Measurements from ENCODE around the gene ANKRD37. TPM values are rescaled to one million over a fixed set of nuclear protein-coding genes. Genes with fewer than 3 reads are reported as not detected.

ANKRD37 gene
- total RNA-seq, 1 donor from 2014 or later, result 4.6 TPM

GRCh38 chr4:185383451-185383850 is 13.2 kb upstream of the ANKRD37 start:
- H3K4me3 Mint-ChIP-seq (ENCODE audit: unreplicated experiment), result no peak overlapping the region
- H3K4me1 Mint-ChIP-seq (ENCODE audit: low read depth, unreplicated experiment), result peaks cover 4% of the 10 kb centered on the region
- peaks cover 12% of the 10 kb centered on the region for H3K36me3 Mint-ChIP-seq (ENCODE audit: unreplicated experiment)
- H3K27ac Mint-ChIP-seq (ENCODE audit: unreplicated experiment), result no peak overlapping the region
- peaks cover 2% of the 10 kb centered on the region for H3K9me3 Mint-ChIP-seq (ENCODE audit: unreplicated experiment)
- TF ChIP-seq CTCF (IDR thresholded peaks at IDR 0.05; ENCODE audit: partially characterized antibody, unreplicated experiment), result no peak
- DNase-seq, result no peak
- H3K27me3 Mint-ChIP-seq (ENCODE audit: unreplicated experiment), result peaks cover 2% of the 10 kb centered on the region

GRCh38 chr4:185384061-185384460 is 12.6 kb upstream of the ANKRD37 start:
- Mint-ChIP-seq H3K27me3 (ENCODE audit: unreplicated experiment) (peaks cover 2% of the 10 kb centered on the region), H3K27ac (ENCODE audit: unreplicated experiment) (no peak overlapping the region), H3K4me1 (ENCODE audit: low read depth, unreplicated experiment) (peaks cover 4% of the 10 kb centered on the region), H3K4me3 (ENCODE audit: unreplicated experiment) (no peak overlapping the region), H3K36me3 (ENCODE audit: unreplicated experiment) (peaks cover 12% of the 10 kb centered on the region), H3K9me3 (ENCODE audit: unreplicated experiment) (peaks cover 2% of the 10 kb centered on the region)
- DNase-seq, result no peak
- TF ChIP-seq CTCF (IDR thresholded peaks at IDR 0.05; ENCODE audit: partially characterized antibody, unreplicated experiment), result no peak

GRCh38 chr4:185384930-185385331 is 11.7 kb upstream of the ANKRD37 start:
- Mint-ChIP-seq H3K4me3 (ENCODE audit: unreplicated experiment) (no peak overlapping the region), H3K27ac (ENCODE audit: unreplicated experiment) (peak overlapping the region; percentile 31), H3K9me3 (ENCODE audit: unreplicated experiment) (peaks cover 2% of the 10 kb centered on the region), H3K36me3 (ENCODE audit: unreplicated experiment) (peaks cover 12% of the 10 kb centered on the region), H3K4me1 (ENCODE audit: low read depth, unreplicated experiment) (peaks cover 4% of the 10 kb centered on the region), H3K27me3 (ENCODE audit: unreplicated experiment) (peaks cover 2% of the 10 kb centered on the region)
- no peak for DNase-seq
- TF ChIP-seq CTCF (IDR thresholded peaks at IDR 0.05; ENCODE audit: partially characterized antibody, unreplicated experiment), result no peak

GRCh38 chr4:185387957-185388356 is 8.7 kb upstream of the ANKRD37 start:
- TF ChIP-seq CTCF (IDR thresholded peaks at IDR 0.05; ENCODE audit: partially characterized antibody, unreplicated experiment), result no peak
- Mint-ChIP-seq H3K27me3 (ENCODE audit: unreplicated experiment) (peaks cover 2% of the 10 kb centered on the region), H3K27ac (ENCODE audit: unreplicated experiment) (no peak overlapping the region), H3K9me3 (ENCODE audit: unreplicated experiment) (peaks cover 2% of the 10 kb centered on the region), H3K36me3 (ENCODE audit: unreplicated experiment) (no peaks in the 10 kb centered on the region), H3K4me1 (ENCODE audit: low read depth, unreplicated experiment) (peaks cover 4% of the 10 kb centered on the region), H3K4me3 (ENCODE audit: unreplicated experiment) (no peak overlapping the region)
- no peak for DNase-seq

GRCh38 chr4:185390941-185391340 is 5.7 kb upstream of the ANKRD37 start:
- peaks cover 8% of the 10 kb centered on the region for H3K4me1 Mint-ChIP-seq (ENCODE audit: low read depth, unreplicated experiment)
- TF ChIP-seq CTCF (IDR thresholded peaks at IDR 0.05; ENCODE audit: partially characterized antibody, unreplicated experiment), result no peak
- no peaks in the 10 kb centered on the region for H3K36me3 Mint-ChIP-seq (ENCODE audit: unreplicated experiment)
- peaks cover 7% of the 10 kb centered on the region for H3K9me3 Mint-ChIP-seq (ENCODE audit: unreplicated experiment)
- peaks cover 6% of the 10 kb centered on the region for H3K27me3 Mint-ChIP-seq (ENCODE audit: unreplicated experiment)
- no peak overlapping the region for H3K4me3 Mint-ChIP-seq (ENCODE audit: unreplicated experiment)
- no peak overlapping the region for H3K27ac Mint-ChIP-seq (ENCODE audit: unreplicated experiment)
- DNase-seq, result no peak
